HUES48 (cell line): Measurements from ENCODE around the gene BANK1.

Experiments used
- H3K27ac ChIP-seq: one replicate; pipeline ENCODE4 v1.7.0; 2013; ENCODE audit warnings: low read depth, low read length, inconsistent platforms
- H3K27me3 ChIP-seq: 2 replicates; pipeline ENCODE4 v1.6.1; 2013; ENCODE audit warnings: mild to moderate bottlenecking, low read length; ENCODE audit not compliant: control insufficient read depth, insufficient read depth
- H3K36me3 ChIP-seq: 2 replicates; pipeline ENCODE4 v1.6.1; 2013; ENCODE audit warnings: low read length; ENCODE audit not compliant: control insufficient read depth, insufficient read depth
- H3K4me1 ChIP-seq: 2 replicates; pipeline ENCODE4 v1.6.1; 2013; ENCODE audit warnings: mild to moderate bottlenecking, low read length; ENCODE audit not compliant: control insufficient read depth, insufficient read depth
- H3K4me3 ChIP-seq: 2 replicates; pipeline ENCODE4 v1.5.1; 2013; ENCODE audit warnings: mild to moderate bottlenecking, low read depth, low read length
- H3K9ac ChIP-seq: 2 replicates; pipeline ENCODE4 v1.6.1; 2013; ENCODE audit warnings: mild to moderate bottlenecking, low read depth, low read length, moderate library complexity
- H3K9me3 ChIP-seq: 2 replicates; pipeline ENCODE4 v1.6.1; 2013; ENCODE audit warnings: low read length; ENCODE audit not compliant: control insufficient read depth, insufficient read depth

The BANK1 gene

GRCh38 chr4:102116121-102116520 lies 325.6 kb downstream of the BANK1 start:
- no peak overlapping the region for H3K27ac ChIP-seq
- H3K4me3 ChIP-seq, result no peak overlapping the region
- no peaks in the 10 kb centered on the region for H3K36me3 ChIP-seq
- H3K9me3 ChIP-seq, result peaks cover 5% of the 10 kb centered on the region
- peaks cover 5% of the 10 kb centered on the region; the same call in 1 of the 2 replicates for H3K4me1 ChIP-seq
- H3K9ac ChIP-seq, result no peak overlapping the region
- H3K27me3 ChIP-seq, result no peaks in the 10 kb centered on the region

- no peak overlapping the region for H3K27ac ChIP-seq
- no peaks in the 10 kb centered on the region for H3K4me1 ChIP-seq
- H3K27me3 ChIP-seq, result no peaks in the 10 kb centered on the region
- H3K36me3 ChIP-seq, result no peaks in the 10 kb centered on the region
- H3K4me3 ChIP-seq, result no peak overlapping the region
- H3K9ac ChIP-seq, result no peak overlapping the region
- H3K9me3 ChIP-seq, result peaks cover 5% of the 10 kb centered on the region
These were observed 330.3 kb downstream of the BANK1 start for GRCh38 chr4:102120846-102121245.
